SH-SY5Y (cell line): Measurements from ENCODE around the gene KRT14.

Source experiments
- GATA2 ChIP-seq: IDR thresholded peaks from 2 replicates; pipeline ENCODE4 v1.6.1; 2011; ENCODE audit warnings: mild to moderate bottlenecking, low read depth, low read length
- GATA3 ChIP-seq: IDR thresholded peaks from 2 replicates; pipeline ENCODE4 v1.6.1; 2011; ENCODE audit warnings: low read depth, mild to moderate bottlenecking, low read length, moderate library complexity

DNA sequence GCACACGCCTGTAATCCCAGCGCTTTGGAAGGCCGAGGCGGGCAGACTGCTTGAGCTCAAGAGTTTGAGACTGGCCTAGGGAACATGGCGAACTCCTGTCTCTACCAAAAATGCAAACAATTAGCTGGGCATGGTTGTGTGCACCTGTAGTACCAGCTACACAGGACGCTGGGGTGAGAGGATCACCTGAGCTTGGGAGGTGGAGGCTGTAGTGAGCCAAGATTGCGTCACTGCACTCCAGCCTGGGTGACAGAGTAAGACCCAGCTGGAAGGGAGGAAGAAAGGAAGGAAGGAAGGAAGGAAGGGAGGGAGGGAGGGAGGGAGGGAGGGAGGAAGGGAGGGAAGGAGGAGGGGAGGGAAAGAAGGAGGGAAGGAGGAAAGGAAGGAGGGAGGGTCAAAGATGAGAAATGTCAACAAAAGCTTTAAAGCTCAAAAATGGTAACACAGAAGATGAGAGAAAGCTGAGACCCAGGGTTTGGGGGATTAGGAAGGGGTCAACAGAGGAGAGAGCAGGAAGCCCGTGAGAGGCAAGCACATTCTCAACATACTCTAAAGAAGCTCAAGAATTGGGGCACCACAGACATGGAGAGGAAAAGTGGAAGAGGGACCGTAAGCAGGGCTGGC, 53.6 kb downstream of the KRT14 start:
- TF ChIP-seq GATA2, result no peak
- TF ChIP-seq GATA3, result no peak
